Measurements from ENCODE around the gene ANTXR1.

Gene ANTXR1

GRCh38 chr2:69096326-69097095 lies 83.5 kb downstream of the ANTXR1 start:
- DNase-seq (ENCODE audit: low read depth in 2 of 3, low spot score in 1 of 3): no peak

GRCh38 chr2:69097148-69097610 lies 84.2 kb downstream of the ANTXR1 start:
- DNase-seq (ENCODE audit: low read depth in 2 of 3, low spot score in 1 of 3): no peak

GRCh38 chr2:69097891-69098655 lies 85.1 kb downstream of the ANTXR1 start:
- DNase-seq (ENCODE audit: low read depth in 2 of 3, low spot score in 1 of 3): no peak

DNA sequence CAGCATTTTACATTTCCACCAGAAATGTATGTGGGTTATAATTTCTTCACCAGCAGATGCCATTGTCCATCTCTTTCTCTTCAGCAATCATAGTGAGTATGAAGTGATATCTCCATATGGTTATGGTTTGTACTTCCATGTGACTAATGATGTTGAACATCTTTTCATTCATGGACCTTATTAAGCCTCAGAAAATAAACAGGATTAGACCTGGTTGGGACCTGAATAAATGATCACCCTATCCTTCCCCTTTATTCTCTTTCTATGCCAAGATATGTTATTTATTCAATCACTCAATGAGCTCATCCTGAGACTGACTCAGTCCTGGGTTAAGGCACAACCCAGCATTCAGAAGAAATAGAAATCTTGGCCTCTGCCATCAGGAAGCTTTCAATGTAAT lies 86.6 kb downstream of the ANTXR1 start:
- no peak for DNase-seq (ENCODE audit: low read depth in 2 of 3, low spot score in 1 of 3)

DNA sequence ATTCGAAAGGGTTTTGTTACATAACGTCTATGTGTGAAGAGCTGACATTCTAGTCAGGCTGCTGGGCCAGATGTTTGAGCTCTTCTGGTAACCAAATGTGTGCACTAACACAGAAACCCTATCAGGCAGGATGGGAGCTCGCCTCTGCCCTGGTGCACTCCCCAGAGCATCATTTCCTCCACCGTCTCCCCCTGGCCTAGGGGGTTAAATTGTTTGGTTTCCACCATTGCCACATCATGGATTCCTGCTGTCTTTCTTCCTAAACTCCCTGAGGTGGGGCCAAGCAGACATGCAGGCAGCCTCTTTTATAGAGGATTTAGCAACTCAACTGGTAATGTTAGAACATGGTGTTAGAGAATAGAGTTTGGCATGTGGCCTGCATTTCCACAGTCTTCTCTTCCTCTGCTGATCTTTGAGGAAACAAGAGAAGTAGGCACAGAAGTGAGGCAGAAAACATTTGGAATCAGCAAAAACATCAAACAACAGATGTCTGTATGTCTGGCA lies 87.3 kb downstream of the ANTXR1 start:
- DNase-seq (ENCODE audit: low read depth in 2 of 3, low spot score in 1 of 3): no peak

DNA sequence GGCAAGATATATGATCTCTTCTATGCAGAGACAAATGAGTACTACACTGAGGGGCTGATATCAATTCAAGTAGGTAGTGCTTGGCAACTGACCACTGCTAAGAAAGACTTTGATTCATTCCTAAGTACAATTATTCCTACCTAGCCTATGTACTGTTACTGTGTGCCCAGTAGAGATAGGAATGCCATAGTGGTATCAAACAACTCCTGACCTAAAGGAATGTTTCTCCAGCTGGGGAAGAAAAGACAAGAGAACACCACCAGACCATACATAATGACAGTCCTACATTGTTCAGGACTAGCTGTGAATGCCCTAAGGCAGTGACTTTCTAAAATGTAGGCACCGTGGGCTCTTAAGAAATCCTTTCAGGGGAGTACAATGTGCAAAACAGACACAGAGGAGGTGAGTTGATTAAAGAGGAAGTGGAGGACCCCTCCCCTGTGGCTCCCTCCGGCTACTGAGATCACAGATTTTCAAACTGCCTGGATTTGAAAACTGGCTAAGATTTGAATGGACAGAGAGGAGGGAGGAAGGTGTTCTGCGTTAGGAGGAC lies 89.1 kb downstream of the ANTXR1 start:
- DNase-seq (ENCODE audit: low read depth in 2 of 3, low spot score in 1 of 3): no peak

GRCh38 chr2:69103419-69103818 lies 90.4 kb downstream of the ANTXR1 start:
- no peak for DNase-seq (ENCODE audit: low read depth in 2 of 3, low spot score in 1 of 3)

DNA sequence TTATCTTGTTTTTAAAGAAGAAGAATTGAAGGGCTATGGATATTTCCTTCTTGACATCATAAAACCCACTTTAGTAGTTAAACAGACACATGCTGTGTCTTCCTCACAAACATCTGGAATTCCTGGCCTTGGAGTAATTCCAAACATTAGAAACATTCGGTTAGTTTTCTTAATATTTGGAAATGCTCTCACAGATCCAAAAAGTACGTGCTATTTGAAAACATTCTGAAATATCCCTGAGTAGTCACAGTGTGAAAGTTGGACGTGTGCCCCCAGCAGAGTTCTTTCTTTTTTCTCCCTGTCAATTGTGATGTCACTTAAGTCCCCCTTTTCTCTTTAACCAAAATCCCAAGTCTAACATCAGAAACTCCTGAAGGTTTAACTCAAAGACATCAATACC lies 91.3 kb downstream of the ANTXR1 start:
- DNase-seq (ENCODE audit: low read depth in 2 of 3, low spot score in 1 of 3): no peak

- DNase-seq (ENCODE audit: low read depth in 2 of 3, low spot score in 1 of 3): no peak
Observed at GRCh38 chr2:69109255-69109654, 96.3 kb downstream of the ANTXR1 start.

- DNase-seq (ENCODE audit: low read depth in 2 of 3, low spot score in 1 of 3): no peak
Observed at GRCh38 chr2:69111076-69111475, 98.1 kb downstream of the ANTXR1 start.

DNA sequence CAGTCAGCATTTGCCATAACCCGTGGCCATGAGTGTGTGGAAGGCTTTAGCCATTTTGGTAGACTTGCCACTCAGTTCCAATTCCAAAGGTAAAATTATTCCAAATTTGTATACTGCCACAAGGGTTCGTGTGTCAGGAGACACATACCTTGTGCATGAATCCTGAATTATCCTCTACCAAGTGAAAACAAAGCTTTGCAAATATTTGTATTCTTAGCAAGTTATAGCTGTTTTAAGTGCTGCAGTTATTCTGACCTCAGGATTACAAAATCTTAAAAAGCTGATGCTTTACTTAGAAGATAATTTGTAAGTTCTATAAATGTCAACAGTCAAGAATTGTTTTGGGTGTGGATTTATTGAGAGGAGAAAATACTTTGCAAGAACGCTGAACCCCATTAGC lies 100.6 kb downstream of the ANTXR1 start:
- DNase-seq (ENCODE audit: low read depth in 2 of 3, low spot score in 1 of 3): no peak

DNA sequence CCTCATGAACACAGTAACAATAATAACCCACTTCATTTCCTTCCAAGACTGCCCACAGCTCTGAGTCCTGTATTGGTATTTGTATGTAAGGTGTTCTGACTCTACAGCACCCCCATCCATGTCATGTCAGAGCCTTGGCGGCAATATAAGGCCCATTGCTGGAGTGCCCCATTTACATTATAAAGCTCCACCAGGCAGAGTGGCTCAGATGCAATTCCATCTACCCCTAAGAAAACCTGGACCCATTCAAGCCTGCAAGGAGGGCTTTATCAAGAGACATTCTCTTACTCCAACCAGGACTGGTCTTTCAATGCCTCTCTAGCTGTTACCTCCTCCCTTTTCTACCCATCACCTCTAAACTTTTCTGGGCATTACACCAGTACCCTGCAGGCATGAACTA lies 101.6 kb downstream of the ANTXR1 start:
- no peak for DNase-seq (ENCODE audit: low read depth in 2 of 3, low spot score in 1 of 3)

DNA sequence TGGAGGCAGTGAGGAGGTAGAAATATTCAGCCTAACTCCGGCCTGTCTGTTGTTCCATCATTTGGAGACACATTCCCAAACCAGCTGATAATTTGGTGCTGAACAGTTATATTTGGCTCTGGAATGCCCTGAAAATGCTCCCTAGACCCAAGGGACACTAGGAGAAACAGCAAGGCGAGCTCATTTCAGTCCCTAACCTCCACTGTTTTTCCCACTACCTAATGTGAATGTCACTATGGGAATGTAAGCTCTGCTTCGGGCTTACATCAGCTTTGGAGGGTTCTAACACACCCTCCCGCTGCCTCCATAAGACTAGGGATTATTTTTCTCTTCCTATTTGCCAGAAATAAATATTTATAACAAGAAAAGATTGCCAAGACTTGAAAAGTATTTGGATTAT lies 103.5 kb downstream of the ANTXR1 start:
- no peak for DNase-seq (ENCODE audit: low read depth in 2 of 3, low spot score in 1 of 3)

- no peak for DNase-seq (ENCODE audit: low read depth in 2 of 3, low spot score in 1 of 3)
Observed at GRCh38 chr2:69118609-69119008, 105.6 kb downstream of the ANTXR1 start.

- no peak for DNase-seq (ENCODE audit: low read depth in 2 of 3, low spot score in 1 of 3)
Observed at GRCh38 chr2:69119104-69119894, 106.3 kb downstream of the ANTXR1 start.

DNA sequence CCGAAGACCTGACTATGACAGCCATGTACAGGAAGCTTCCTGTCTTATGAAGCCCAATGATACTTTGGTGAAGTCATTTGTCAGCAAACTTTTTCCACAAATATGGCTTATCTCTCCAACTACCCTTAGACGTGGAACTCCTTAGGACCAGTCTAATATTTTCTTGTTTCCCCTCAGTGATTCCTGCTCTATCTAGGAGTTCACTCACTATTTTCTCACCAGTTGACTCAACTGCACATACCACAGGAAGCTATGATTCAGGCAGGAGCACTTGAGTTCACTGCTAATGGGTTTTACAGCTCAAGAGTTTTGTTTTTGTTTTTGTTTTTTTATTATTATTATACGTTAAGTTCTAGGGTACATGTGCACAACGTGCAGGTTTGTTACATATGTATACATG lies 109.3 kb downstream of the ANTXR1 start:
- no peak for DNase-seq (ENCODE audit: low read depth in 2 of 3, low spot score in 1 of 3)

GRCh38 chr2:69123182-69123581 lies 110.2 kb downstream of the ANTXR1 start:
- no peak for DNase-seq (ENCODE audit: low read depth in 2 of 3, low spot score in 1 of 3)

- DNase-seq (ENCODE audit: low read depth in 2 of 3, low spot score in 1 of 3): no peak
Observed at GRCh38 chr2:69124343-69124742, 111.4 kb downstream of the ANTXR1 start.

DNA sequence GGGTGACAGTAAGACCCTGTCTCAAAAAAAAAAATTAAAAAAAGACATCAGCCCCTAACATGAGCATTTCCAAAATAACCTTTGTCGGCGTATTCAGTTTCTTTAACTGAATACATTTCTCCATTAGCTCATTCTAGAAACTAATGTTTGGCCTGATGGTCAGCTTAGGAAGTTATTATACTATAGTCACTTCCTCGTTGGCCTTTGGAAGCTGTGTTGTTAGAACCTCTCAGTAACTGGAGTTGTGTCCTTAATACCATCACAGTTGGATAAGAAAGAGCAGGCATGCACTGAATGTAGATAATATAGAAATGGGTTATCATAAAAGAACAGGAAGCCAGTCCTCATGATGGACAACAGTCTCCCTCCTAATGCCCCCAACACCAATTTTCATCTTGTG lies 112.8 kb downstream of the ANTXR1 start:
- no peak for DNase-seq (ENCODE audit: low read depth in 2 of 3, low spot score in 1 of 3)

DNA sequence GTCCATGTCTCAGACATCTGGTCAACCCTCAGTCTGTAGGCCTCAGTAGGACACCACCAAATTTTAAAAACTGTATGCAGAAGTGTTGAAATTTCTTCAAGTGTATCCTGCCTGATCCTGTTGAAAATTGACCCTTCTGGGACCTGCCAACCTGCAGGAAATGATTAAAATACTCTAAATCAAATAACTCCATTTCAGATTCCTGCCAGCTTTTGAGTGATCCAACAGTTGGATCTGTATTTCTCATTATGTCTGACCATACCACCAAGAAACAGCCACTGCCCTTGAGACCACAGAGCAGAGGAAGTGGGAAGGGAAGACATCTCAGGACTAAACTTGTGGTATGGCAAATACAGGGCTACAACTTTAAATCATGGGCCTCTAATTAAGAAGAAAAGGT lies 113.4 kb downstream of the ANTXR1 start:
- DNase-seq (ENCODE audit: low read depth in 2 of 3, low spot score in 1 of 3): no peak

DNA sequence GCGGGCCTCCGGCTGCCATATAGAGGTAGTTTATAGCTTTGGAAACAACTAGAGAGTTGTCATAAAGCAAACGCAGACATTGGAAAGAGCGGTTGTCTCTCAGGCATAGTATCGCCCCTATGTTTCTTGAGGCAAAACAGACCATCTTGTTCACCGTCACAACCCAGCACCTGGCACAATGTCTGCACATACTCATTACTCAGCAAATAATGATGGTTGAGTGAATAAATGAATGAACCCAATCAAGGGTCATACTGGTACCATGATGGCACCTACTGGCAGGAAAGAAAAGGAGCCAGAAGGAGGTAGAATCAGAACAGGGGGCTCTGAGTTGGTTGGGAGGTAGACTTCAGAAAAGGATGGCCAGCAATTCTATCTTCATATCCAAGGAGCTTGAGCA lies 118.5 kb downstream of the ANTXR1 start:
- DNase-seq (ENCODE audit: low read depth in 2 of 3, low spot score in 1 of 3): no peak
